H1 (cell line): Measurements from ENCODE around the gene LAYN. TPM values are rescaled to one million over a fixed set of nuclear protein-coding genes. Genes with fewer than 3 reads are reported as not detected.

Source experiments
- CTCF ChIA-PET: fragments of 300-600 bp; sonication (Branson Sonifier 250); formaldehyde crosslinking; loops from one replicate; lab custom pipeline; 2021; ENCODE audit not compliant: partially characterized antibody; lab: Charles Lee
- POLR2A ChIA-PET: fragments of 300-600 bp; sonication (Branson Sonifier 250); formaldehyde crosslinking; loops from one replicate; lab custom pipeline; 2021; ENCODE audit warnings: inconsistent platforms; ENCODE audit not compliant: partially characterized antibody; lab: Charles Lee
- DNase-seq, 2 experiments: peaks; one replicate each; pipeline versions ENCODE4 v3.0.0 to v3.0.0-alpha.2; 2010 to 2022; ENCODE audit warnings: low spot score in 2 of 2, low read depth in 1 of 2, mixed read lengths in 1 of 2
- FAIRE-seq: peaks from 2 replicates; lab custom pipeline; 2011; peaks lifted over from hg19 to GRCh38; lab: Jason Lieb, UNC
- H2AFZ ChIP-seq: 2 replicates; pipeline ENCODE4 v1.8.1; 2012; ENCODE audit warnings: low read length, inconsistent platforms
- H2AK5ac ChIP-seq: 2 replicates; pipeline ENCODE4 v1.6.1; 2013; ENCODE audit warnings: low read depth, low read length
- H2BK120ac ChIP-seq: replicated peaks from 2 replicates; pipeline ENCODE3; 2013; ENCODE audit warnings: low read depth, low read length, inconsistent platforms
- H2BK12ac ChIP-seq: 2 replicates; pipeline ENCODE4 v1.6.1; 2013; ENCODE audit warnings: low read depth, low read length
- H2BK15ac ChIP-seq: 2 replicates; pipeline ENCODE4 v1.6.1; 2013; ENCODE audit warnings: low read length
- H2BK20ac ChIP-seq: 2 replicates; pipeline ENCODE4 v1.6.1; 2013; ENCODE audit warnings: low read length
- H2BK5ac ChIP-seq: 2 replicates; pipeline ENCODE4 v1.6.1; 2013; ENCODE audit warnings: low read depth, low read length
- H3K14ac ChIP-seq: 2 replicates; pipeline ENCODE4 v1.6.1; 2013; ENCODE audit warnings: inconsistent platforms; ENCODE audit not compliant: insufficient read length
- H3K18ac ChIP-seq: 2 replicates; pipeline ENCODE4 v1.6.1; 2013; ENCODE audit warnings: low read length; ENCODE audit errors: extremely low read depth
- H3K23ac ChIP-seq: 2 replicates; pipeline ENCODE4 v1.6.1; 2013; ENCODE audit warnings: inconsistent platforms; ENCODE audit not compliant: insufficient read length
- H3K23me2 ChIP-seq: 2 replicates; pipeline ENCODE4 v1.6.1; 2013; ENCODE audit warnings: low read depth, low read length
- H3K27ac ChIP-seq: 2 replicates; pipeline ENCODE4 v1.6.1; 2011; ENCODE audit warnings: low read depth, low read length, inconsistent platforms
- H3K27me3 ChIP-seq, 4 experiments: replicated peaks in 1 of 4; 1 replicate in 1 of 4; 2 replicates in 3 of 4; pipeline versions ENCODE4 v1.6.1 to v1.8.1; 2011 to 2013; ENCODE audit warnings: low read length in 3 of 4, mild to moderate bottlenecking in 3 of 4, inconsistent platforms in 2 of 4, mixed read lengths in 2 of 4, moderate library complexity in 1 of 4; ENCODE audit not compliant: control insufficient read depth in 3 of 4, insufficient read depth in 3 of 4; ENCODE audit errors: extremely low read depth in 1 of 4
- H3K36me3 ChIP-seq, 4 experiments: 2 replicates each; pipeline versions ENCODE4 v1.6.1 to v1.8.1; 2011 to 2013; ENCODE audit warnings: mild to moderate bottlenecking in 4 of 4, low read length in 3 of 4, moderate library complexity in 2 of 4, control low read depth in 1 of 4, inconsistent platforms in 1 of 4; ENCODE audit not compliant: insufficient read depth in 4 of 4, control insufficient read depth in 2 of 4
- H3K4ac ChIP-seq: replicated peaks from 2 replicates; pipeline ENCODE3; 2013; ENCODE audit warnings: low read length, low read depth, mixed read lengths, inconsistent platforms; ENCODE audit not compliant: insufficient read length
- H3K4me1 ChIP-seq, 4 experiments: replicated peaks in 1 of 4; 1 replicate in 1 of 4; 2 replicates in 3 of 4; pipeline versions ENCODE4 v1.6.1 to v1.8.1; 2011 to 2013; ENCODE audit warnings: low read length in 3 of 4, inconsistent platforms in 2 of 4, mixed read lengths in 1 of 4; ENCODE audit not compliant: insufficient read depth in 4 of 4, control insufficient read depth in 3 of 4
- H3K4me2 ChIP-seq, 2 experiments: 2 replicates each; pipeline versions ENCODE4 v1.6.1 to v1.8.1; 2011 to 2013; ENCODE audit warnings: low read depth in 2 of 2, low read length in 2 of 2, control low read depth in 1 of 2, inconsistent platforms in 1 of 2, mild to moderate bottlenecking in 1 of 2; ENCODE audit not compliant: insufficient read depth in 1 of 2
- H3K4me3 ChIP-seq, 4 experiments: fragments of 200-600, 300-600 bp in 1 of 4; sonication (generic), shearing (Covaris generic), sonication (Bioruptor Twin) in 1 of 4; 2 replicates each; pipeline versions ENCODE4 v1.5.1 to v1.8.1; 2011 to 2016; ENCODE audit warnings: low read length in 4 of 4, low read depth in 3 of 4, control low read depth in 2 of 4, inconsistent platforms in 2 of 4, mild to moderate bottlenecking in 2 of 4, mixed read lengths in 1 of 4, moderate library complexity in 1 of 4; ENCODE audit not compliant: insufficient read depth in 2 of 4; ENCODE audit errors: extremely low read depth in 1 of 4
- H3K56ac ChIP-seq: replicated peaks from 2 replicates; pipeline ENCODE3; 2013; ENCODE audit warnings: low read depth, mild to moderate bottlenecking, mixed read lengths, low read length, inconsistent platforms; ENCODE audit not compliant: insufficient read length
- H3K79me1 ChIP-seq: 2 replicates; pipeline ENCODE4 v1.6.1; 2013; ENCODE audit warnings: low read depth, low read length, control low read depth
- H3K79me2 ChIP-seq, 2 experiments: 2 replicates each; pipeline versions ENCODE4 v1.6.1 to v1.8.1; 2012 to 2013; ENCODE audit warnings: low read length in 2 of 2, mild to moderate bottlenecking in 2 of 2, inconsistent platforms in 1 of 2; ENCODE audit not compliant: insufficient read depth in 2 of 2, control insufficient read depth in 1 of 2
- H3K9ac ChIP-seq, 4 experiments: replicated peaks in 1 of 4; 1 replicate in 1 of 4; 2 replicates in 3 of 4; pipeline versions ENCODE4 v1.6.1 to v1.8.1; 2011 to 2013; ENCODE audit warnings: low read depth in 3 of 4, low read length in 3 of 4, control low read depth in 2 of 4, mild to moderate bottlenecking in 2 of 4, moderate library complexity in 2 of 4, inconsistent platforms in 1 of 4; ENCODE audit errors: extremely low read depth in 1 of 4
- H3K9me3 ChIP-seq, 2 experiments: 2 replicates each; pipeline versions ENCODE4 v1.6.1 to v1.8.1; 2012 to 2013; ENCODE audit warnings: mild to moderate bottlenecking in 2 of 2, moderate library complexity in 2 of 2, control low read depth in 1 of 2, inconsistent platforms in 1 of 2, low read depth in 1 of 2, low read length in 1 of 2, mixed read lengths in 1 of 2; ENCODE audit not compliant: insufficient read depth in 2 of 2
- H4K20me1 ChIP-seq, 2 experiments: replicated peaks in 1 of 2; 2 replicates each; pipeline versions ENCODE3 to v1.8.1; 2011 to 2013; ENCODE audit warnings: inconsistent platforms in 2 of 2, low read length in 2 of 2, mild to moderate bottlenecking in 1 of 2; ENCODE audit not compliant: insufficient read depth in 2 of 2, control insufficient read depth in 1 of 2
- H4K5ac ChIP-seq: 2 replicates; pipeline ENCODE4 v1.6.1; 2013; ENCODE audit warnings: low read length, low read depth, mixed read lengths, inconsistent platforms; ENCODE audit not compliant: insufficient read length
- H4K8ac ChIP-seq: 2 replicates; pipeline ENCODE4 v1.8.0; 2013; ENCODE audit warnings: mild to moderate bottlenecking, moderate library complexity, low read length, inconsistent platforms; ENCODE audit not compliant: insufficient read depth; ENCODE audit errors: extremely low read depth
- H4K91ac ChIP-seq: replicated peaks from 2 replicates; pipeline ENCODE3; 2013; ENCODE audit warnings: low read length, mixed read lengths, inconsistent platforms; ENCODE audit not compliant: insufficient read length
- CHD2 ChIP-seq: IDR thresholded peaks from 2 replicates; pipeline ENCODE4 v1.6.1; 2012; ENCODE audit warnings: low read length, improper control_type of control experiment
- CTCF ChIP-seq, 3 experiments: IDR thresholded peaks; 1 replicate in 2 of 3; 2 replicates in 1 of 3; pipeline versions ENCODE4 v1.5.1 to v1.6.1; 2011; ENCODE audit warnings: low read length in 3 of 3, mild to moderate bottlenecking in 3 of 3, inconsistent platforms in 2 of 3, low read depth in 1 of 3, moderate library complexity in 1 of 3; ENCODE audit not compliant: insufficient read depth in 1 of 3; ENCODE audit errors: control extremely low read depth in 1 of 3
- E2F6 ChIP-seq: IDR thresholded peaks from 2 replicates; pipeline ENCODE4 v1.6.1; 2012; ENCODE audit warnings: inconsistent platforms
- EP300 ChIP-seq, 2 experiments: IDR thresholded peaks; 1 replicate in 1 of 2; 2 replicates in 1 of 2; pipeline ENCODE4 v1.6.1; 2011 to 2012; ENCODE audit warnings: low read depth in 2 of 2, low read length in 2 of 2, mild to moderate bottlenecking in 2 of 2, borderline replicate concordance in 1 of 2, inconsistent platforms in 1 of 2, moderate library complexity in 1 of 2
- EZH2 ChIP-seq: fragments of 200-600 bp; sonication (generic); IDR thresholded peaks from 2 replicates; pipeline ENCODE4 v1.7.1; 2012; ENCODE audit warnings: low read depth, mild to moderate bottlenecking, moderate library complexity, low read length, inconsistent platforms; ENCODE audit not compliant: severe bottlenecking
- PHF8 ChIP-seq: fragments of 200-600 bp; sonication (generic); conservative IDR thresholded peaks from 2 replicates; pipeline ENCODE4 v1.7.1; 2012; ENCODE audit warnings: low read depth, mild to moderate bottlenecking, inconsistent platforms, low read length, moderate library complexity
- RXRA ChIP-seq: IDR thresholded peaks from 2 replicates; pipeline ENCODE4 v1.6.1; 2011; ENCODE audit warnings: low read depth, mild to moderate bottlenecking, low read length, moderate library complexity; ENCODE audit not compliant: insufficient read depth
- SP1 ChIP-seq: IDR thresholded peaks from 2 replicates; pipeline ENCODE4 v1.6.1; 2011; ENCODE audit warnings: low read depth, low read length
- WGBS, 2 experiments: shearing (Covaris generic) in 1 of 2; methylation state at CpG; one replicate each; pipeline versions ENCODE4 v1.1.6 to v1.1.7; 2013 to 2015; ENCODE audit warnings: low lambda C conversion rate in 2 of 2, mixed read lengths in 2 of 2, inconsistent platforms in 1 of 2, low coverage in 1 of 2, missing lambda C conversion rate in 1 of 2; ENCODE audit not compliant: insufficient replicate concordance in 2 of 2, insufficient coverage in 1 of 2, insufficient read length in 1 of 2; ENCODE audit errors: extremely low coverage in 1 of 2, missing lambda C conversion rate in 1 of 2; 5-methylcytosine and 5-hydroxymethylcytosine counted together
- polyA plus RNA-seq, 7 experiments: library from polyadenylated mRNA; depleted of rRNA in 3 of 7; stranded (reverse) in 5 of 7; unstranded in 2 of 7; fragments of >200 nt in 5 of 7; fragments of 200-250 nt in 2 of 7; gene quantifications; 1 replicate in 5 of 7; 2 replicates in 1 of 7; 4 replicates in 1 of 7; pipeline versions ENCODE4 v1.2.1 to v1.2.3, GENCODE V29; 2011 to 2013; ENCODE audit warnings: missing spikeins in 2 of 7, mixed read lengths in 2 of 7
- total RNA-seq: library from RNA; stranded (reverse); fragmentation: NEBNext Ultra II Directional; extraction: Animal tissue kit (Norgen Biotek cat#: 25700); gene quantifications from 2 replicates; pipeline ENCODE4 v1.2.1, GENCODE V29; 2021
- TF ChIP-seq, protein P1 (sequence below): IDR thresholded peaks from 2 replicates; pipeline ENCODE4 v1.6.1; 2011; ENCODE audit warnings: low read length, improper control_type of control experiment

Gene LAYN
- total and polyA plus RNA-seq, 2 of the 8 experiments (the other 6 are each of a cell fraction or from before 2014, with no cell fraction given), result 4.2 to 9.3 TPM

DNA sequence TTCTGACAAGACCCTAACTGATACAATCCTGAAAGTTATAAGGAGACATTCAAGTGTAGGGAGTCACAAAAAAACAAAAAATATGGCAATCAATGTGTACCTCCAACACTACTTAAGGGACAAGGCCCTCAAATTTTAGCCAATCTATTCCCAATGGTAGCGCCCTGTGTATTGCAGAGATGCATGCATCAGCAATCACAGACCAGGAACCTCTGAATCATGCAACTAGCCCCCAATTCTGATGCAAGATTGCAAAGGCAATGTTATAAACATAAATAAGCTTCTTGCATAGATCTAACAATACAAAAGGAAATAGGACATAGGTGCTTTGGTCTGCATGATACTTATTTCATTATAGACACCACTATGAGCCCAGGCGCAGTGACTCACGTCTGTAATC lies 32.1 kb downstream of the LAYN start:
- H3K4me1 ChIP-seq, result no peaks in the 10 kb centered on the region
- no peak overlapping the region for H2BK20ac ChIP-seq
- POLR2A ChIA-PET, result no interaction called here
- TF ChIP-seq EP300 (IDR thresholded peaks at IDR 0.05; ENCODE audit: borderline replicate concordance in 1 of 2, low read depth in 2 of 2, low read length in 2 of 2) (no peak), SP1 (no peak), CHD2 (no peak), CTCF (IDR thresholded peaks at IDR 0.05; ENCODE audit: control extremely low read depth in 1 of 3, insufficient read depth in 1 of 3, low read depth in 1 of 3, low read length in 3 of 3) (no peak), EZH2 (no peak), RXRA (no peak), PHF8 (no peak), E2F6 (no peak)
- TF ChIP-seq, protein P1, sequence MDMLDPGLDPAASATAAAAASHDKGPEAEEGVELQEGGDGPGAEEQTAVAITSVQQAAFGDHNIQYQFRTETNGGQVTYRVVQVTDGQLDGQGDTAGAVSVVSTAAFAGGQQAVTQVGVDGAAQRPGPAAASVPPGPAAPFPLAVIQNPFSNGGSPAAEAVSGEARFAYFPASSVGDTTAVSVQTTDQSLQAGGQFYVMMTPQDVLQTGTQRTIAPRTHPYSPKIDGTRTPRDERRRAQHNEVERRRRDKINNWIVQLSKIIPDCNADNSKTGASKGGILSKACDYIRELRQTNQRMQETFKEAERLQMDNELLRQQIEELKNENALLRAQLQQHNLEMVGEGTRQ, result no peak

More for the DNA sequence above, 32.1 kb downstream of the LAYN start:
- CTCF ChIA-PET, result interaction anchor here (1.0 to 2.0 kb wide), 4 partner anchors 14 to 126 kb away, joined by 3 to 8 read pairs (median 4); no protein-coding TSS in a partner anchor
- Histone ChIP-seq H2AK5ac (no peak overlapping the region), H4K8ac (no peak overlapping the region), H3K27me3 (no peaks in the 10 kb centered on the region), H3K79me2 (no peaks in the 10 kb centered on the region), H3K9ac (no peak overlapping the region), H2BK5ac (no peak overlapping the region), H3K9me3 (no peaks in the 10 kb centered on the region), H3K56ac (no peak overlapping the region), H2BK120ac (no peak overlapping the region), H3K23me2 (no peaks in the 10 kb centered on the region), H4K91ac (no peak overlapping the region), H2BK12ac (no peak overlapping the region), H2AFZ (no peak overlapping the region), H3K36me3 (no peaks in the 10 kb centered on the region), H3K4me3 (no peak overlapping the region), H2BK15ac (no peak overlapping the region), H3K4me2 (no peak overlapping the region), H3K18ac (no peak overlapping the region), H4K20me1 (no peaks in the 10 kb centered on the region), H3K4ac (no peak overlapping the region), H3K14ac (no peak overlapping the region), H4K5ac (no peak overlapping the region), H3K23ac (no peak overlapping the region), H3K79me1 (no peaks in the 10 kb centered on the region), H3K27ac (no peak overlapping the region)
- FAIRE-seq (no peak), DNase-seq (no peak)
- 94% methylated on average over 3 of the region's 3 CpGs; no CpG with 5 or more reads in 1 of the 2 experiments for WGBS, 2 experiments
